ENCODE measurements around the gene AMOT.

AMOT gene

DNA sequence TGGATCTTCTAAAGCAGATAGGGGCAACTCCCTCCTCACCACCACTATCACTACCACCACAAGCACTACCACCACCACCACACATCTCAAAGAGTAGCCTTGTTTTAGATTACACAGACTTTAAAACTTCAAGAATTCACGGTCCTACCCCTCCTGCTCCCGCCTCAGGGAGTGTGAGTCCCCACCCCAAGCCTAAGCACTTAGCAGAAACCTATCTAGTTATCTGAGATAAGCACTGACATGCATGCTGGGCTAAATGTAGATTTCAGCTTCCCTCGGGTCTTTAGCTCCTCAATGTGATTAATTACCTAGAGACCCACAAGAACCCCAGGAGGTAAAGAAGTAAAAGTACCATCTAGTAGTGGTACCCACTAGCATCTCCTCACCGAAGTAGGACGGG is 775 bp downstream of the AMOT start:
- no peak overlapping the region for H2AFZ ChIP-seq (ENCODE audit: low read length, unreplicated experiment)
- H3K27me3 ChIP-seq (ENCODE audit: insufficient read depth, low read length), result no peaks in the 10 kb centered on the region; the same call in 1 of the 2 replicates

DNA sequence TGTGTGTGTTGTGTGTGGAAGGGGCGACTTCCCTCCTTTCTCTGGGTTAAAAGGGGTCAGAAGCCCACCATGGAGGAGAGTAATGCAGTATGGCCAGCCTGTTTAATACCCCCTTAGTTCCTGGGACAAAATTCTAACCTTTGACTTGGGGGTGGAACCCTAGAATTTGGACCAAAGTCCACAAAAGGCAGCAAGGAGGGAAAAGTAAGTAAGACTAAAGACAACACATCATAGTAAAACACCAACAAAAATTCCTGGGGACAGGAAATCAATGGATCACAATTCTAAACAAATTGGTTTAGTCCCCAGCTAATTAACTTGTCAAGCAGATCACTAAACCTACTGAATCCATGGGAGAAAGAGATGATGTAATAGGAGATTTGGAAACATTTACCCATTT is 3.1 kb downstream of the AMOT start:
- no peak overlapping the region for H3K4me3 ChIP-seq (ENCODE audit: low read depth, low read length)
- no peaks in the 10 kb centered on the region; the same call in 1 of the 2 replicates for H3K27me3 ChIP-seq (ENCODE audit: insufficient read depth, low read length)
- H3K27ac ChIP-seq (ENCODE audit: low read depth, low read length), result no peak overlapping the region
- H3K79me2 ChIP-seq (ENCODE audit: control insufficient read depth, insufficient read depth, low read length, unreplicated experiment), result no peaks in the 10 kb centered on the region
- H3K4me1 ChIP-seq (ENCODE audit: control insufficient read depth, insufficient read depth, low read length, unreplicated experiment), result no peaks in the 10 kb centered on the region
- no peaks in the 10 kb centered on the region for H3K36me3 ChIP-seq (ENCODE audit: insufficient read depth, low read length)
- H2AFZ ChIP-seq (ENCODE audit: low read length, unreplicated experiment), result no peak overlapping the region

More for the DNA sequence above, 775 bp downstream of the AMOT start:
- no peaks in the 10 kb centered on the region for H3K4me1 ChIP-seq (ENCODE audit: control insufficient read depth, insufficient read depth, low read length, unreplicated experiment)
- no peaks in the 10 kb centered on the region for H3K36me3 ChIP-seq (ENCODE audit: insufficient read depth, low read length)
- no peaks in the 10 kb centered on the region for H3K79me2 ChIP-seq (ENCODE audit: control insufficient read depth, insufficient read depth, low read length, unreplicated experiment)
- H3K4me3 ChIP-seq (ENCODE audit: low read depth, low read length), result no peak overlapping the region
- H3K27ac ChIP-seq (ENCODE audit: low read depth, low read length), result no peak overlapping the region

DNA sequence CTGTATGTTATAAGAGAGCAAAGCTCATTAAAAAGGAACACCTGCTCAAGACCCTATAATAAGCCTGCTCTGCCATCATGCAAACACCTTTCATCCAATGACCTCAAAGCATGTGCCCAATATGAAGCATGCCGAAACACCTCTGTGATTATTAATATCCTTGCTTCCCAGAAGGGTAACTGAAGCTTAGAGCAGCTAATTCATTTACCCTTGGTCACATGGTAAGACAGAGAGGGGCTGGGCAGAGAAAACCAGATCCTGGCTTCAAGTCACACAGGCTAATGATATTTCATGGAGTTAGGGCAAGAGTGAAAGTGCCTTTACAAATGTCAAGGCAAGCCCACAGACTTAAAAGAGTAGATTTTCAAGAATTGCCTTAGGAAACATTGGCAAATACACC is 5.6 kb downstream of the AMOT start:
- Histone ChIP-seq H3K79me2 (ENCODE audit: control insufficient read depth, insufficient read depth, low read length, unreplicated experiment) (no peaks in the 10 kb centered on the region), H2AFZ (ENCODE audit: low read length, unreplicated experiment) (no peak overlapping the region), H3K27me3 (ENCODE audit: insufficient read depth, low read length) (no peaks in the 10 kb centered on the region; the same call in 1 of the 2 replicates), H3K4me3 (ENCODE audit: low read depth, low read length) (no peak overlapping the region), H3K27ac (ENCODE audit: low read depth, low read length) (no peak overlapping the region), H3K4me1 (ENCODE audit: control insufficient read depth, insufficient read depth, low read length, unreplicated experiment) (no peaks in the 10 kb centered on the region), H3K36me3 (ENCODE audit: insufficient read depth, low read length) (no peaks in the 10 kb centered on the region)

DNA sequence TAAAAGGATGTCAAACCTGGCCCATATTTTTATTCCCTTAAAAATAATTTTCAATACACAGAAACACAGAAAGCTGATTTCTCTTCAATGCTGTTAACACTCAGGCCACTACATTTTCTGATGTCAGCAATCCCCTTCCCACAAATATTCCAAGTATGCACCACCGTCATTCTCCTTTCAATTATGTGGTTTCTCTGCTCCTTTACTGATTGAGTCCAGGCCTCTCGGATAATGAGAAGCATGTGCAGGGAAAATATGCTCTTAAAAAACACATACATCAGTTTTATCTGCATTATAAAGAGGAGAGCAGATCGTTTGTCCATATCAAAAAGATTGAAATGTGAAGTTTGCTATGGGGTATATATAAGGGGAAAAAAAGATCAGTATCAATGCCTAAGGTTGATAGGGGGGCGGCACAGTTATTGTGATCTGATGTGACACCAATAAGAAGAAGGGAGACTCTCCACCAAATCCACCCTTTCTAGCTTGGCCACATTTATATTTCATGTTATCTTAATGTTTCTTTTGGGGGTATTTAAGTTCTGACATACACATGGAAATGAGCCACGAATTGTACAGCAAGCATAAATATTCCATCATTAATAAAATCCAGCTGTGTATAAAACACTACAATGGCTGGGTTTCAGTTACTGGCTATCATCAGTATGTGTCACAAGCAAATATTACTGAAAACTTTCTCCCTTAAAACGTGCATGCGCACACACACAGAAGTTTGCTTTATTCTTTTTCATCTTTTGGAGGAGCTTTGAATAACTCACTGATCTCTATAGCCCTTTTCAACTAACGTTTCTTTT is 6.4 kb downstream of the AMOT start:
- no peaks in the 10 kb centered on the region for H3K4me1 ChIP-seq (ENCODE audit: control insufficient read depth, insufficient read depth, low read length, unreplicated experiment)
- H2AFZ ChIP-seq (ENCODE audit: low read length, unreplicated experiment), result no peak overlapping the region
- H3K4me3 ChIP-seq (ENCODE audit: low read depth, low read length), result no peak overlapping the region
- H3K27me3 ChIP-seq (ENCODE audit: insufficient read depth, low read length), result no peaks in the 10 kb centered on the region
- H3K36me3 ChIP-seq (ENCODE audit: insufficient read depth, low read length), result no peaks in the 10 kb centered on the region
- H3K27ac ChIP-seq (ENCODE audit: low read depth, low read length), result no peak overlapping the region
- H3K79me2 ChIP-seq (ENCODE audit: control insufficient read depth, insufficient read depth, low read length, unreplicated experiment), result no peaks in the 10 kb centered on the region

DNA sequence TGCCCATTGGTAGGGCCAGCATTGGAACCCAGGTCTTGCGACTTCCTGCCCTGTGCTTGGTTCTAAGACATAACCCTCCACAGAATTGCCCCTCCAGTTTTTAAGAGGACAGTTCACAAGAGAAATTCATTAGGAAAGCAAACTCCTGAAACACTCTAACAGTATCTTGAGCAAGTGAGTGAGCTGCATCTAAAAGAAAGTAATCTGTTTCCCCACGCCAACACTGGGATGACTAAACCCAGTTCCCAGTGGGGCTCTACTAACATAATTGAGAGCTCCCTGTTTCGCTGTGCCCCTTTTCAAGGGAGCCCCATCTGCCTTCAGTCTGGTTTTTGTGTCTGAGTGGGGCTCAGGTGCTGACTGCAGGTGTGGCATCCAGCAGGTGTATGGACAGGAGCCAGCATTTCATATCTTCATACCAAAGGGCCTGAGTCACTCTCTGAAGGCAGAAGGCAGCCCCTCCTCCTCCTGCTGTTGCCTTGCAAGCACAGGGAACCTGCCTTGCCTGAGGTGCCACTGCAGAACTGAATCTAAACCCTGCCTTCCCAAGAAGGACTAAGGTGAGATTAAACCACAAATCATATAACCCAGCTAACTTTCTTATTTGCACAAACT is 8.0 kb downstream of the AMOT start:
- no peak overlapping the region for H2AFZ ChIP-seq (ENCODE audit: low read length, unreplicated experiment)
- no peaks in the 10 kb centered on the region for H3K79me2 ChIP-seq (ENCODE audit: control insufficient read depth, insufficient read depth, low read length, unreplicated experiment)
- H3K27me3 ChIP-seq (ENCODE audit: insufficient read depth, low read length), result no peaks in the 10 kb centered on the region
- H3K4me1 ChIP-seq (ENCODE audit: control insufficient read depth, insufficient read depth, low read length, unreplicated experiment), result no peaks in the 10 kb centered on the region
- H3K27ac ChIP-seq (ENCODE audit: low read depth, low read length), result no peak overlapping the region
- no peak overlapping the region for H3K4me3 ChIP-seq (ENCODE audit: low read depth, low read length)
- no peaks in the 10 kb centered on the region for H3K36me3 ChIP-seq (ENCODE audit: insufficient read depth, low read length)

DNA sequence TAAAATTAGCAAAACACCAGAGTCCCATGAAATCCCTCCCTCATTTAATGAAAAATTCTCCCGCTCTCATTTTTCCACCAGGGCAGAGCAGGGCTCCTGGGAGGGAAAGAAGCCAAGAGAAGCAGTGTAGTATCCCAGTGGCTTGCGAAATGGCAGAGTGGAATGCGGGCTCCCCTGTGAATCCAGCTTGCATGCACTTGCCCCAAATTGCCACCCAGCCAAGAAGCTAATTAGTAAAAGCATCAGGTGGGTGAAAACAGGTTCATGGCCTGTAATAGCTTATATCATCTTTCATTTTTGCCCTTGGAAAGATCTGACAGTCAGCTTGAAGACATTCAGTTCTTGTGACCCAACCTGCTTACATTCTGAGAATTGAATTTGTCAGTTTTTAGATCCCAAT is 10.1 kb downstream of the AMOT start:
- Histone ChIP-seq H3K4me3 (ENCODE audit: low read depth, low read length) (no peak overlapping the region), H3K4me1 (ENCODE audit: control insufficient read depth, insufficient read depth, low read length, unreplicated experiment) (no peaks in the 10 kb centered on the region), H3K79me2 (ENCODE audit: control insufficient read depth, insufficient read depth, low read length, unreplicated experiment) (no peaks in the 10 kb centered on the region), H2AFZ (ENCODE audit: low read length, unreplicated experiment) (no peak overlapping the region), H3K27me3 (ENCODE audit: insufficient read depth, low read length) (no peaks in the 10 kb centered on the region), H3K36me3 (ENCODE audit: insufficient read depth, low read length) (no peaks in the 10 kb centered on the region), H3K27ac (ENCODE audit: low read depth, low read length) (no peak overlapping the region)

DNA sequence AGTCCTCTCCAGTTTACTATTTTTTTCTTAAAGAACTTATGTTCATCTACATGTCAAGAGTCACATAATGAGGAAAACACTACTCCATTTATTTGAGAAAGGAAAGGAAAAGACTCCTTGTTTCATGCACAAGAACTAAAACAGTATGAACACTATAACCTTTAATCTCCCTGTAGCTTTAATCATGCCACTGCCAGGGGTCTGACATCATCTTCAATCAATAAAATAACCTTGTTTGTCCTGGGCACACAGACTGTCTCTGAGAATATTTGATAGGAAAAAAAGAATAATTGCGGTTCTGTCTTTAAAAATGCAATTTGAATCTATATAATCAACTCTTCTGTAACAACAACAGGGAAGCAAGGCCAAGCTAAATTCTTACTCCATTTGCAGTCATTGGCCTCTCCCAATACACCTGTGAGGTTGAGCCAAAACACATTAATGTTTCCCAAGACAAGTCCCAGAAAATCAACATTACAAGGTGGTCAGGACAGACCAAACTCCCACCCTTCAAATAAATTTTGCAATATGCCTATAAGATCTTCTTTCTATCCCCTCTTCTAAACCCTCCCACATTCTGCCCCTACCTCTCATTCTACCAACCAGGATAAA is 13.2 kb downstream of the AMOT start:
- H3K4me1 ChIP-seq (ENCODE audit: control insufficient read depth, insufficient read depth, low read length, unreplicated experiment), result no peaks in the 10 kb centered on the region
- H2AFZ ChIP-seq (ENCODE audit: low read length, unreplicated experiment), result no peak overlapping the region
- H3K79me2 ChIP-seq (ENCODE audit: control insufficient read depth, insufficient read depth, low read length, unreplicated experiment), result no peaks in the 10 kb centered on the region
- H3K36me3 ChIP-seq (ENCODE audit: insufficient read depth, low read length), result no peaks in the 10 kb centered on the region
- no peaks in the 10 kb centered on the region for H3K27me3 ChIP-seq (ENCODE audit: insufficient read depth, low read length)
- H3K4me3 ChIP-seq (ENCODE audit: low read depth, low read length), result no peak overlapping the region
- no peak overlapping the region for H3K27ac ChIP-seq (ENCODE audit: low read depth, low read length)

DNA sequence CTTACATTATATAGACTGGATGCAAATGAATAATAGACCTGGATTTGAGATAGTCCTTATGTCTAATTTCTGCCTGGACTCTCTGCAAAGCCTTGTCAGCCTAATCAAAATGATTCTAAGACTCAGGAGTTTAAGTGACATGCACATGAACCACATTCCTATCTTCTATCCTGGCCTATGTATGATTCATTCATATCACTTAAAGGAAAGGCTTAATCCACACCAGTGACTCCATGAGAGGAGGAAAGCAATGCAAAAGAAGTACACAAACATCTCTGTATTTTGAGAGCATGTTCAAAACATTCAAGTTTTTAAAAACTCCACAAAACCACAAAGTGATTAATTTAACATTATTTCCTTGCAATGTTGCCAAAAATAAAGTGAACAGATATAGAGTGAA is 14.6 kb downstream of the AMOT start:
- Histone ChIP-seq H2AFZ (ENCODE audit: low read length, unreplicated experiment) (no peak overlapping the region), H3K27ac (ENCODE audit: low read depth, low read length) (no peak overlapping the region), H3K79me2 (ENCODE audit: control insufficient read depth, insufficient read depth, low read length, unreplicated experiment) (no peaks in the 10 kb centered on the region), H3K27me3 (ENCODE audit: insufficient read depth, low read length) (no peaks in the 10 kb centered on the region), H3K36me3 (ENCODE audit: insufficient read depth, low read length) (no peaks in the 10 kb centered on the region), H3K4me3 (ENCODE audit: low read depth, low read length) (no peak overlapping the region), H3K4me1 (ENCODE audit: control insufficient read depth, insufficient read depth, low read length, unreplicated experiment) (no peaks in the 10 kb centered on the region)

DNA sequence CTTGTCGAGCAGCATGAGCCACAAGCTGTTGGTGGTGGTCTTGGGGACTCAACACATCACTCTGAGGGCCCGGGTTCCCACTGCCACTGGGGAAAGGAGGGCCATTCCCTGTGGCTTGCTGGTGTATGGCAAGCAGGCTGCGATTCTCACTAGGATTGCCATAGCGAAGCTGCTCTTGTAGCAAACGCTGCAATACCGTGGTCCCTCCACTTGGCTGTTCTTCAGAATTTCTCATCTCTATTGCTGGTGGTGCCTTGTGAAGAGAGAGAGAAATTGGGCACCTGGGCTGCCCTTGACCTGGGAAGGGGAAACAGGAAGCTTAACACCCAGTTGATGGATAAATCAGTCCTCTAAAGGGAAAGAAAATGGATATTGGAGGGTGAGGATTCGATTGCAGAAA is 17.7 kb downstream of the AMOT start:
- H3K4me3 ChIP-seq (ENCODE audit: low read depth, low read length), result no peak overlapping the region
- no peaks in the 10 kb centered on the region for H3K36me3 ChIP-seq (ENCODE audit: insufficient read depth, low read length)
- H3K27ac ChIP-seq (ENCODE audit: low read depth, low read length), result no peak overlapping the region
- H3K27me3 ChIP-seq (ENCODE audit: insufficient read depth, low read length), result no peaks in the 10 kb centered on the region
- H3K4me1 ChIP-seq (ENCODE audit: control insufficient read depth, insufficient read depth, low read length, unreplicated experiment), result no peaks in the 10 kb centered on the region
- H2AFZ ChIP-seq (ENCODE audit: low read length, unreplicated experiment), result no peak overlapping the region
- no peaks in the 10 kb centered on the region for H3K79me2 ChIP-seq (ENCODE audit: control insufficient read depth, insufficient read depth, low read length, unreplicated experiment)

DNA sequence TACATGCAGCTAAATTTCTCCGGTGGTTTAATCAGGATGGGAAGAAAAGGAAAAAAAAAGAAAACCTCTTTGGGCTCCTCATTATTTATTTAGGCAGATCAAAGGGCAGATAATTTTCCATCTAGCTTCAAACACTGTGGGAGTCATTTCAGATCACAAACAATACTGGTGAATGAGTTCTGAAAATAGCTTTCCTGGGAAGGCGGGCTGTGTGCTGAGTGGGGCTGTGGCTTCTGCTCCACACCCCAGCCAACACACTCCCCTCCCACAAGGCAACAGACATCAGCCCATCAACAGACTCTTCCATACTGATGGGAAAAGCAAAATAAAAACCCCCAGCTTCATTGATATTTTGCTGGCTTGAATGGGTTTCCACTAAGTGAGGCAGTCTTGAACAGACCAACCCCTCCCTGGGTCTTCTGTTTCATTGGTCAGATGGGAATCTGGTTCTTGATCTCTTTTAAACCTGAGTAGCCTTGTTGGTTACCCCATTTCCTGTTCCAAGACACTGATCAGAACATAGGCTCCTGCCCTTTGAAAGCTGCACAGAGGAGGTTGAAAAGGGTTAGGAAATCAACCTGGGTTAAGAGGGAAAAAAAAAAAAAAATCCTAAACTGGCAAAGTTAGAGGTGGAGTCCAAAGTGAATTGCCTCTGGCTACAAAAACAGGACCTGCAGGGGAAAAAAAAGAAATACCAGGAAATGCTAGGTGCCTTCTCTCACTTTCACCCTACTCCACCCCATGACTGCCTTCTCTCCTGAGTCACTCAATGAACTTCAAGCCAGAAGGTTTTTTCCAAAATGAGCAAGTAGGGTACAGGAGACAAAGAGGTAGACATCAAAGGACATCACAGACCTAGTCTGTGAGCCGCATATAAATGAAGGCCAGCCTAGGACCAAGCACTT is 20.0 kb downstream of the AMOT start:
- H3K4me3 ChIP-seq (ENCODE audit: low read depth, low read length), result no peak overlapping the region
- H3K27ac ChIP-seq (ENCODE audit: low read depth, low read length), result no peak overlapping the region
- no peak overlapping the region for H2AFZ ChIP-seq (ENCODE audit: low read length, unreplicated experiment)
- no peaks in the 10 kb centered on the region for H3K36me3 ChIP-seq (ENCODE audit: insufficient read depth, low read length)
- no peaks in the 10 kb centered on the region for H3K27me3 ChIP-seq (ENCODE audit: insufficient read depth, low read length)
- no peaks in the 10 kb centered on the region for H3K79me2 ChIP-seq (ENCODE audit: control insufficient read depth, insufficient read depth, low read length, unreplicated experiment)
- no peaks in the 10 kb centered on the region for H3K4me1 ChIP-seq (ENCODE audit: control insufficient read depth, insufficient read depth, low read length, unreplicated experiment)

Data from ACC112 (cell line).